GM23338 (cell line): ENCODE results near the gene PIK3CB. TPM values are rescaled to one million over a fixed set of nuclear protein-coding genes. Genes with fewer than 3 reads are reported as not detected.

Experiments used
- ATAC-seq: fragments of 200-7000 bp; cut with Tn5 transposase; 3 replicates; pipeline ENCODE4 v1.9.1; 2020
- DNase-seq: peaks from one replicate; pipeline ENCODE4 v3.0.0-alpha.2; 2015; ENCODE audit warnings: low spot score
- H2AFZ ChIP-seq: fragments of 200-600 bp; sonication (generic); 2 replicates; pipeline ENCODE4 v1.8.0; 2016; ENCODE audit warnings: antibody characterized with exemption, mild to moderate bottlenecking, moderate library complexity
- H3F3A ChIP-seq: fragments of 200-600 bp; sonication (generic); replicated peaks from 2 replicates; pipeline ENCODE4 v1.8.0; 2017; ENCODE audit warnings: antibody characterized with exemption, mixed run types, low read depth
- H3K27ac ChIP-seq: fragments of 200-600 bp; sonication (generic); 2 replicates; pipeline ENCODE4 v1.6.1; 2016; ENCODE audit warnings: low read depth
- H3K27me3 ChIP-seq: fragments of 200-600 bp; sonication (generic); 2 replicates; pipeline ENCODE4 v1.8.0; 2016; ENCODE audit warnings: mild to moderate bottlenecking, mixed run types, moderate library complexity; ENCODE audit not compliant: insufficient read depth
- H3K36me3 ChIP-seq: fragments of 200-600 bp; sonication (generic); 2 replicates; pipeline ENCODE4 v1.8.0; 2016; ENCODE audit warnings: mild to moderate bottlenecking; ENCODE audit not compliant: insufficient read depth
- H3K4me1 ChIP-seq: fragments of 200-600 bp; sonication (generic); 2 replicates; pipeline ENCODE4 v1.8.0; 2016; ENCODE audit warnings: mild to moderate bottlenecking, moderate library complexity; ENCODE audit not compliant: insufficient read depth
- H3K4me2 ChIP-seq: fragments of 200-600 bp; sonication (generic); 2 replicates; pipeline ENCODE4 v1.7.1; 2017; ENCODE audit warnings: mixed run types
- H3K4me3 ChIP-seq: fragments of 200-600 bp; sonication (generic); 2 replicates; pipeline ENCODE4 v1.6.1; 2016; ENCODE audit warnings: mixed run types
- H3K79me2 ChIP-seq: fragments of 200-600 bp; sonication (generic); replicated peaks from 2 replicates; pipeline ENCODE4 v1.8.0; 2017; ENCODE audit warnings: mild to moderate bottlenecking; ENCODE audit not compliant: insufficient read depth
- H3K9me2 ChIP-seq: fragments of 200-600 bp; sonication (generic); 2 replicates; pipeline ENCODE4 v1.8.0; 2017; ENCODE audit not compliant: insufficient read depth
- H4K20me1 ChIP-seq: fragments of 200-600 bp; sonication (generic); replicated peaks from 2 replicates; pipeline ENCODE4 v1.8.0; 2017; ENCODE audit warnings: mild to moderate bottlenecking; ENCODE audit not compliant: insufficient read depth
- H3K27ac Mint-ChIP-seq: 2 replicates; pipeline ENCODE4 v1.8.0; 2020; ENCODE audit warnings: inconsistent platforms, mild to moderate bottlenecking, moderate library complexity, mixed read lengths
- H3K27me3 Mint-ChIP-seq: 3 replicates; pipeline ENCODE4 v1.8.0; 2022; ENCODE audit warnings: low read depth, mild to moderate bottlenecking, moderate library complexity, mixed read lengths, inconsistent platforms; ENCODE audit not compliant: insufficient read depth, poor library complexity
- H3K36me3 Mint-ChIP-seq: 3 replicates; pipeline ENCODE4 v1.8.0; 2021; ENCODE audit warnings: low read depth, mild to moderate bottlenecking, inconsistent platforms, moderate library complexity, mixed read lengths
- H3K4me1 Mint-ChIP-seq: 3 replicates; pipeline ENCODE4 v1.8.0; 2020; ENCODE audit warnings: mild to moderate bottlenecking, inconsistent platforms, mixed read lengths
- H3K4me3 Mint-ChIP-seq: 3 replicates; pipeline ENCODE4 v1.8.0; 2021; ENCODE audit warnings: moderate library complexity, mild to moderate bottlenecking, inconsistent platforms, mixed read lengths
- H3K9me3 Mint-ChIP-seq: 3 replicates; pipeline ENCODE4 v1.8.0; 2020; ENCODE audit warnings: moderate library complexity, mild to moderate bottlenecking, inconsistent platforms, mixed read lengths
- CREB1 ChIP-seq: fragments of 250-450 bp; sonication (Bioruptor Pico); IDR thresholded peaks from 2 replicates; pipeline ENCODE4 v1.5.0; 2020; ENCODE audit warnings: low read depth, mild to moderate bottlenecking, moderate library complexity
- CTCF ChIP-seq, 2 experiments: fragments of 200-600 bp in 1 of 2; sonication (generic) in 1 of 2; conservative IDR thresholded peaks; 2 replicates each; pipeline versions ENCODE4 v1.5.1 to v1.6.1; 2016 to 2017; ENCODE audit warnings: antibody characterized with exemption in 2 of 2, low read depth in 2 of 2, mild to moderate bottlenecking in 2 of 2, moderate library complexity in 1 of 2
- EZH2 ChIP-seq: fragments of 200-600 bp; sonication (generic); IDR thresholded peaks from one replicate; pipeline ENCODE4 v1.8.0; 2017; ENCODE audit warnings: antibody characterized with exemption, mild to moderate bottlenecking, low read depth; ENCODE audit not compliant: unreplicated experiment
- EZH2phosphoT487 ChIP-seq: fragments of 200-600 bp; sonication (generic); IDR thresholded peaks from one replicate; pipeline ENCODE4 v1.8.1; 2018; ENCODE audit warnings: antibody characterized with exemption; ENCODE audit not compliant: unreplicated experiment
- NANOG ChIP-seq: IDR thresholded peaks from 2 replicates; pipeline ENCODE4 v1.6.1; 2016; ENCODE audit warnings: antibody characterized with exemption, borderline replicate concordance
- POLR2AphosphoS5 ChIP-seq: IDR thresholded peaks from 2 replicates; pipeline ENCODE4 v1.6.1; 2016; ENCODE audit warnings: antibody characterized with exemption, low read depth
- REST ChIP-seq: IDR thresholded peaks from one replicate; pipeline ENCODE4 v1.6.1; 2018; ENCODE audit warnings: antibody characterized with exemption; ENCODE audit not compliant: unreplicated experiment
- ZNF114 ChIP-seq: fragments of 250-450 bp; sonication (Bioruptor Pico); IDR thresholded peaks from 2 replicates; pipeline ENCODE4 v1.5.0; 2020; ENCODE audit warnings: mild to moderate bottlenecking, moderate library complexity
- ZNF331 ChIP-seq: fragments of 250-450 bp; sonication (Bioruptor Pico); IDR thresholded peaks from 2 replicates; pipeline ENCODE4 v1.5.0; 2020; ENCODE audit warnings: low read depth, mild to moderate bottlenecking, moderate library complexity
- polyA plus RNA-seq: library from polyadenylated mRNA; unstranded; fragments of >200 nt; fragmentation: Nextera tagmentation; extraction: Ambion mirVana; gene quantifications from 2 replicates; pipeline ENCODE4 v1.2.1, GENCODE V29; 2016
- total RNA-seq: library from RNA; depleted of rRNA; stranded (reverse); fragments of >200 nt; shearing (Covaris generic); gene quantifications from 2 replicates; pipeline ENCODE4 v1.2.3, GENCODE V29; 2014
- TF ChIP-seq, protein P1 (sequence below): IDR thresholded peaks from 2 replicates; pipeline ENCODE4 v1.6.1; 2016; ENCODE audit warnings: antibody characterized with exemption

Gene PIK3CB
- total and polyA plus RNA-seq, 2 experiments from 2014 or later, result 13.3 to 32.4 TPM

- no peaks in the 10 kb centered on the region for H3K9me2 ChIP-seq
- ATAC-seq (peak; percentile 70), DNase-seq (peak; percentile 92)
- H3K36me3 ChIP-seq, result no peaks in the 10 kb centered on the region
- peak overlapping the region; percentile 97 for H3K27ac Mint-ChIP-seq
- H3K79me2 ChIP-seq, result no peaks in the 10 kb centered on the region
- H3K27me3 ChIP-seq, result no peaks in the 10 kb centered on the region
- no peaks in the 10 kb centered on the region for H3K9me3 Mint-ChIP-seq
- H4K20me1 ChIP-seq, result no peaks in the 10 kb centered on the region
- H3K4me1 Mint-ChIP-seq, result peaks cover 36% of the 10 kb centered on the region
- peaks cover 27% of the 10 kb centered on the region for H3K4me1 ChIP-seq
- no peak overlapping the region for H2AFZ ChIP-seq
- peak overlapping the region; percentile 59; the same call in 1 of the 2 replicates for H3K4me2 ChIP-seq
- H3K27me3 Mint-ChIP-seq, result peaks cover 12% of the 10 kb centered on the region
- H3F3A ChIP-seq, result peaks cover 4% of the 10 kb centered on the region; the same call in 1 of the 2 replicates
- peak overlapping the region; percentile 98 for H3K27ac ChIP-seq
- no peak overlapping the region for H3K4me3 Mint-ChIP-seq
- TF ChIP-seq CREB1 (no peak), NANOG (peak; percentile 68)
- H3K36me3 Mint-ChIP-seq, result no peaks in the 10 kb centered on the region
- no peak overlapping the region for H3K4me3 ChIP-seq
Measured at GRCh38 chr3:138845771-138846173, 11.0 kb upstream of the PIK3CB start.

DNA sequence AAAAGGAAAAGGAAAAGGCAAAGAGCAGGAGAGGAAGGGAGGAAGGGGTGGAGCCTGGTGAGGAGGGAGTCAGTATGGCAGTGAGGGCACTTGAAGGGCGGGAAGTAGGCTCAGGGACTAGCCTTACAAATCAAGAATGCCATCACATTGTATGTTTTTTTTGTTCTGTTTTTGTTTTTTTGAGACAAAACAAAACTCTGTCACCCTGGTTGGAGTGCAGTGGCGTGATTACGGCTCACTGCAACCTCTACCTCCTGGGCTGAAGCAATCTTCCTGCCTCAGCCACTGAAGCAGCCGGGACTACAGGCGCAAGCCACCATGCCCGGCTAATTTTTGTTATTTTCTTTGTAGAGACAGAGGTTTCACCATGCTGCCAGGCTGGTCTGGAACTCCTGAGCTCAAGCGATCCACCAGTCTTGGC is 10.5 kb upstream of the PIK3CB start:
- Histone ChIP-seq H3K36me3 (no peaks in the 10 kb centered on the region), H3K27ac (peak overlapping the region; percentile 98), H3F3A (peaks cover 4% of the 10 kb centered on the region; the same call in 1 of the 2 replicates), H2AFZ (no peak overlapping the region), H3K4me3 (no peak overlapping the region), H3K27me3 (no peaks in the 10 kb centered on the region), H4K20me1 (no peaks in the 10 kb centered on the region), H3K79me2 (no peaks in the 10 kb centered on the region), H3K4me2 (peak overlapping the region; percentile 0; the same call in 1 of the 2 replicates), H3K4me1 (peaks cover 27% of the 10 kb centered on the region), H3K9me2 (no peaks in the 10 kb centered on the region)
- Mint-ChIP-seq H3K4me3 (no peak overlapping the region), H3K27ac (peak overlapping the region; percentile 97), H3K27me3 (peaks cover 12% of the 10 kb centered on the region), H3K4me1 (peaks cover 36% of the 10 kb centered on the region), H3K9me3 (no peaks in the 10 kb centered on the region), H3K36me3 (no peaks in the 10 kb centered on the region)
- TF ChIP-seq CREB1 (no peak), POLR2AphosphoS5 (peak; percentile 47)
- ATAC-seq (peak; percentile 61), DNase-seq (peak; percentile 77)

DNA sequence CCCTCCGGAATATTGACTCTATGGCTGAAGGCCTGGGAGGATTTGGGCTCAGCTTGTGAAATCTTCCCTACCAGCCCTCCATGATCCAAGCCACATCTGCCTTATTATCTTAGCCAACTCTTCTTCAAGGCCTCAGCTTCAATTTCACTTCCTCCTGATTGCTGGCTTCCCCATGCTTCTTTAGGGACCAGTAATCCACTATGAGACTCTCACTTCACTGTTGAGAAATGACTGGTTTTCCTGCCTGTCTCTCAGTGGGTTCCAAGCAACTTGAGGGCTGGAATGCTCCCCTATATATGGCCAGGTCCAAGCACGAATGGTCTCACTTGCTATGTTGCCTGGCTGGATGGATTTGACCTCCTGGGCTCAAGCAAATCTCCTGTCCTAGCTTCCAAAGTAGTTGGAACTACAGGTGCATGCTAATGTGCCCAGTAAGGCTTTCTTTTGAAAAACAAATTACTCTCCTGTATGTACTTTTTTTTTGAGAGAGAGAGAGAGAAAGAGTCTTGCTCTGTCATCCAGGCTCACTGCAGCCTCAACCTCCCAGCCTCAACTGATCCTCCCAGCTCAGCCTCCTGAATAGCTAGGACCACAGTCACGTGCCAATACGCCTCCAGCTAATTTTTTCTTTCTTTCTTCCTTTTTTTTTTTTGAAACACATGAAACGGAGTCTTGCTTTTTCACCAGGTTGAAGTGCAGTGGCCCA is 7.9 kb upstream of the PIK3CB start:
- Histone ChIP-seq H3F3A (peaks cover 4% of the 10 kb centered on the region; the same call in 1 of the 2 replicates), H3K4me2 (no peak overlapping the region), H2AFZ (peak overlapping the region; percentile 1; the same call in 1 of the 2 replicates), H3K27me3 (no peaks in the 10 kb centered on the region), H3K9me2 (no peaks in the 10 kb centered on the region), H4K20me1 (no peaks in the 10 kb centered on the region), H3K79me2 (no peaks in the 10 kb centered on the region), H3K27ac (peak overlapping the region; percentile 43; the same call in 1 of the 2 replicates), H3K36me3 (no peaks in the 10 kb centered on the region), H3K4me3 (no peak overlapping the region), H3K4me1 (peaks cover 20% of the 10 kb centered on the region)
- Mint-ChIP-seq H3K4me1 (peaks cover 28% of the 10 kb centered on the region), H3K4me3 (no peak overlapping the region), H3K27me3 (peaks cover 12% of the 10 kb centered on the region), H3K9me3 (no peaks in the 10 kb centered on the region), H3K36me3 (no peaks in the 10 kb centered on the region; the same call in 2 of the 3 replicates), H3K27ac (peak overlapping the region; percentile 17; the same call in 1 of the 2 replicates)
- DNase-seq, result peak; percentile 32
- 0 out of 3 replicates have a peak, but pooled peaks have one; percentile 6 for ATAC-seq
- TF ChIP-seq ZNF114 (CRISPR knock-in tag) (no peak), ZNF331 (CRISPR knock-in tag) (no peak), NANOG (no peak), EZH2phosphoT487 (no peak), EZH2 (no peak), REST (no peak), POLR2AphosphoS5 (no peak), CTCF (conservative IDR thresholded peaks at IDR 0.05; ENCODE audit: low read depth in 2 of 2) (no peak)
- TF ChIP-seq, protein P1, sequence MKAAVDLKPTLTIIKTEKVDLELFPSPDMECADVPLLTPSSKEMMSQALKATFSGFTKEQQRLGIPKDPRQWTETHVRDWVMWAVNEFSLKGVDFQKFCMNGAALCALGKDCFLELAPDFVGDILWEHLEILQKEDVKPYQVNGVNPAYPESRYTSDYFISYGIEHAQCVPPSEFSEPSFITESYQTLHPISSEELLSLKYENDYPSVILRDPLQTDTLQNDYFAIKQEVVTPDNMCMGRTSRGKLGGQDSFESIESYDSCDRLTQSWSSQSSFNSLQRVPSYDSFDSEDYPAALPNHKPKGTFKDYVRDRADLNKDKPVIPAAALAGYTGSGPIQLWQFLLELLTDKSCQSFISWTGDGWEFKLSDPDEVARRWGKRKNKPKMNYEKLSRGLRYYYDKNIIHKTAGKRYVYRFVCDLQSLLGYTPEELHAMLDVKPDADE, result no peak
